Measurements from ENCODE around the gene GCC2. TPM values are rescaled to one million over a fixed set of nuclear protein-coding genes. Genes with fewer than 3 reads are reported as not detected.

GCC2 gene
- total RNA-seq, 1 donor from 2014 or later, result 24.7 TPM

- no peaks in the 10 kb centered on the region for H3K27me3 ChIP-seq (ENCODE audit: control insufficient read depth, insufficient read depth, low read length)
- H3K4me3 ChIP-seq (ENCODE audit: low read depth, low read length), result no peak overlapping the region
- no peaks in the 10 kb centered on the region for H3K36me3 ChIP-seq (ENCODE audit: control insufficient read depth, insufficient read depth, low read length)
- DNase-seq (ENCODE audit: low read depth), result no peak
- TF ChIP-seq CTCF (IDR thresholded peaks at IDR 0.05; ENCODE audit: insufficient read depth, low read length, poor library complexity, severe bottlenecking), result no peak
Observed at GRCh38 chr2:108407864-108408729, 40.9 kb upstream of the GCC2 start.

- Histone ChIP-seq H3K4me3 (ENCODE audit: low read depth, low read length) (no peak overlapping the region), H3K36me3 (ENCODE audit: control insufficient read depth, insufficient read depth, low read length) (no peaks in the 10 kb centered on the region), H3K27me3 (ENCODE audit: control insufficient read depth, insufficient read depth, low read length) (no peaks in the 10 kb centered on the region)
- peak; percentile 43 for DNase-seq (ENCODE audit: low read depth)
- no peak for TF ChIP-seq CTCF (IDR thresholded peaks at IDR 0.05; ENCODE audit: insufficient read depth, low read length, poor library complexity, severe bottlenecking)
Observed at GRCh38 chr2:108409768-108410167, 39.2 kb upstream of the GCC2 start.

- Histone ChIP-seq H3K36me3 (ENCODE audit: control insufficient read depth, insufficient read depth, low read length) (no peaks in the 10 kb centered on the region), H3K27me3 (ENCODE audit: control insufficient read depth, insufficient read depth, low read length) (no peaks in the 10 kb centered on the region), H3K4me3 (ENCODE audit: low read depth, low read length) (no peak overlapping the region)
- peak; percentile 84 for DNase-seq (ENCODE audit: low read depth)
- no peak for TF ChIP-seq CTCF (IDR thresholded peaks at IDR 0.05; ENCODE audit: insufficient read depth, low read length, poor library complexity, severe bottlenecking)
Observed at GRCh38 chr2:108412995-108413710, 35.9 kb upstream of the GCC2 start.

GRCh38 chr2:108413711-108414095 lies 35.3 kb upstream of the GCC2 start:
- no peaks in the 10 kb centered on the region for H3K36me3 ChIP-seq (ENCODE audit: control insufficient read depth, insufficient read depth, low read length)
- no peaks in the 10 kb centered on the region for H3K27me3 ChIP-seq (ENCODE audit: control insufficient read depth, insufficient read depth, low read length)
- H3K4me3 ChIP-seq (ENCODE audit: low read depth, low read length), result no peak overlapping the region
- TF ChIP-seq CTCF (IDR thresholded peaks at IDR 0.05; ENCODE audit: insufficient read depth, low read length, poor library complexity, severe bottlenecking), result no peak
- no peak for DNase-seq (ENCODE audit: low read depth)

DNA sequence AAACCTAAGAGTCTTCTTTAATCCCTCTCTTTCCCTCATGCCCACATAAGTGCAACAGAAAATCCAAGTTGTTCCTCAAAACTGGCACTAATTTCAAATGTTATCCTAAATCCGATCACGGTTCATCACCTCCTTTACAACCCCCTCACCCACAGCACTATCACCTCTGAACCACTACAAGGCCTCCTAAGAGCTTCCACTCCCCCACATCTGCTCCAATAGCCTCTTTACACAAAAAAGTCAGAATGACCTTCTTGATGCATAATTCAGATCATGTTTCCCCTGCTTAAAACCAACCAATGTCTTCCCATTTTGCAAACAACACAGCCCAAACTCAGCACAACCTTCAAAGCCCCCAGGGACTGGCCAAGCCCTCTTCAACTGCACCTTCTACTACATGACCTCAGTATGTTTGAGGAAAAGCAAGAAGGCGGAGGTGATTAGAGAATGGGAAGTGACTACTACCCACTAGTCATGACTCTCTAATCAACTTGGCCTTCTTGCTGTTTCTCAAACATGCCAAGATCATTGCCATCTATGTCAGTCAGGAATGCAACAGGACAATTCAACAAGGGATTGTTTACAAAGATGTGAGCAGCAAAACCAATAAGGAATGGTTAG lies 34.6 kb upstream of the GCC2 start:
- no peak for DNase-seq (ENCODE audit: low read depth)
- no peak for TF ChIP-seq CTCF (IDR thresholded peaks at IDR 0.05; ENCODE audit: insufficient read depth, low read length, poor library complexity, severe bottlenecking)
- Histone ChIP-seq H3K4me3 (ENCODE audit: low read depth, low read length) (no peak overlapping the region), H3K27me3 (ENCODE audit: control insufficient read depth, insufficient read depth, low read length) (no peaks in the 10 kb centered on the region), H3K36me3 (ENCODE audit: control insufficient read depth, insufficient read depth, low read length) (no peaks in the 10 kb centered on the region)
